ENCODE results near the gene ROR1.

The ROR1 gene

GRCh38 chr1:63977466-63977865, 203.6 kb downstream of the ROR1 start:
- DNase-seq (ENCODE audit: low spot score): no peak

- DNase-seq (ENCODE audit: low spot score): peak; percentile 61
Observed at GRCh38 chr1:63980740-63981407, 207.1 kb downstream of the ROR1 start.

GRCh38 chr1:63981408-63981773, 207.6 kb downstream of the ROR1 start:
- DNase-seq (ENCODE audit: low spot score): no peak

GRCh38 chr1:63982201-63982600, 208.4 kb downstream of the ROR1 start:
- DNase-seq (ENCODE audit: low spot score): no peak

GRCh38 chr1:63983391-63984256, 209.8 kb downstream of the ROR1 start:
- DNase-seq (ENCODE audit: low spot score): no peak

GRCh38 chr1:63984257-63984929, 210.6 kb downstream of the ROR1 start:
- peak; percentile 12 for DNase-seq (ENCODE audit: low spot score)

- no peak for DNase-seq (ENCODE audit: low spot score)
Observed at GRCh38 chr1:63984930-63985290, 211.1 kb downstream of the ROR1 start.

- DNase-seq (ENCODE audit: low spot score): peak; percentile 38
Observed at GRCh38 chr1:63987014-63987627, 213.3 kb downstream of the ROR1 start.

- DNase-seq (ENCODE audit: low spot score): no peak
Observed at GRCh38 chr1:63987628-63988024, 213.8 kb downstream of the ROR1 start.

GRCh38 chr1:63988941-63989340, 215.1 kb downstream of the ROR1 start:
- no peak for DNase-seq (ENCODE audit: low spot score)

- DNase-seq (ENCODE audit: low spot score): peak; percentile 75
Observed at GRCh38 chr1:63991685-63992084, 217.9 kb downstream of the ROR1 start.

- peak; percentile 90 for DNase-seq (ENCODE audit: low spot score)
Observed at GRCh38 chr1:64000021-64000420, 226.2 kb downstream of the ROR1 start.

- no peak for DNase-seq (ENCODE audit: low spot score)
Observed at GRCh38 chr1:64001038-64001437, 227.2 kb downstream of the ROR1 start.

- peak; percentile 26 for DNase-seq (ENCODE audit: low spot score)
Observed at GRCh38 chr1:64004451-64005025, 230.7 kb downstream of the ROR1 start.

- DNase-seq (ENCODE audit: low spot score): no peak
Observed at GRCh38 chr1:64005801-64006200, 232.0 kb downstream of the ROR1 start.

- DNase-seq (ENCODE audit: low spot score): peak; percentile 88
Observed at GRCh38 chr1:64006276-64007051, 232.6 kb downstream of the ROR1 start.

- DNase-seq (ENCODE audit: low spot score): no peak
Observed at GRCh38 chr1:64010316-64010715, 236.5 kb downstream of the ROR1 start.

GRCh38 chr1:64013395-64013794, 239.6 kb downstream of the ROR1 start:
- no peak for DNase-seq (ENCODE audit: low spot score)

- DNase-seq (ENCODE audit: low spot score): peak; percentile 78
Observed at GRCh38 chr1:64019818-64020217, 246.0 kb downstream of the ROR1 start.

- DNase-seq (ENCODE audit: low spot score): no peak
Observed at GRCh38 chr1:64021066-64021465, 247.2 kb downstream of the ROR1 start.

- DNase-seq (ENCODE audit: low spot score): no peak
Observed at GRCh38 chr1:64025051-64025450, 251.2 kb downstream of the ROR1 start.
